Activated B cell treated with CpG ODN at 0.5 μM for 24 hours (primary cell): ENCODE measurements around the gene GRIP2. TPM values are rescaled to one million over a fixed set of nuclear protein-coding genes. Genes with fewer than 3 reads are reported as not detected.

Source experiments
- ATAC-seq: fragments of 200-7000 bp; cut with Tn5 transposase; one replicate; pipeline ENCODE4 v1.10.0; 2021; ENCODE audit warnings: low read depth, mild to moderate bottlenecking, moderate library complexity
- CTCF ChIA-PET: fragments of 350-600 bp; sonication (Branson Sonifier 250); formaldehyde crosslinking; loops from one replicate; lab custom pipeline; 2021; ENCODE audit warnings: antibody characterized with exemption; lab: Charles Lee
- POLR2A ChIA-PET: fragments of 350-600 bp; sonication (Branson Sonifier 250); formaldehyde crosslinking; loops from one replicate; lab custom pipeline; 2021; ENCODE audit warnings: antibody characterized with exemption; lab: Charles Lee
- DNase-seq: peaks from one replicate; pipeline ENCODE4 v3.0.0; 2022
- H3K27ac Mint-ChIP-seq: one replicate; pipeline ENCODE4 v1.8.0; 2020; ENCODE audit warnings: mixed read lengths
- H3K27me3 Mint-ChIP-seq: one replicate; pipeline ENCODE4 v1.8.0; 2021; ENCODE audit warnings: mixed read lengths
- H3K36me3 Mint-ChIP-seq: one replicate; pipeline ENCODE4 v1.8.0; 2021; ENCODE audit warnings: low read depth, mixed read lengths
- H3K4me1 Mint-ChIP-seq: one replicate; pipeline ENCODE4 v1.8.0; 2021; ENCODE audit warnings: mixed read lengths
- H3K4me3 Mint-ChIP-seq: one replicate; pipeline ENCODE4 v1.8.0; 2020; ENCODE audit warnings: mild to moderate bottlenecking, mixed read lengths
- H3K9me3 Mint-ChIP-seq: one replicate; pipeline ENCODE4 v1.8.0; 2020; ENCODE audit warnings: mixed read lengths
- intact Hi-C: fragments of 100-400 bp; cut with micrococcal nuclease; formaldehyde crosslinking; loops from one replicate; pipeline ENCODE4 v1.15.1; 2024
- total RNA-seq: library from RNA; stranded (reverse); gene quantifications from 2 replicates; pipeline ENCODE4 v1.2.3, GENCODE V29; 2022
- TF ChIP-seq, protein P1 (sequence below): fragments of 200-600 bp; IDR thresholded peaks from one replicate; pipeline ENCODE4 v1.8.0; 2022; ENCODE audit warnings: antibody characterized with exemption, mild to moderate bottlenecking

GRIP2 gene
- total RNA-seq, 1 donor from 2014 or later: not detected

DNA sequence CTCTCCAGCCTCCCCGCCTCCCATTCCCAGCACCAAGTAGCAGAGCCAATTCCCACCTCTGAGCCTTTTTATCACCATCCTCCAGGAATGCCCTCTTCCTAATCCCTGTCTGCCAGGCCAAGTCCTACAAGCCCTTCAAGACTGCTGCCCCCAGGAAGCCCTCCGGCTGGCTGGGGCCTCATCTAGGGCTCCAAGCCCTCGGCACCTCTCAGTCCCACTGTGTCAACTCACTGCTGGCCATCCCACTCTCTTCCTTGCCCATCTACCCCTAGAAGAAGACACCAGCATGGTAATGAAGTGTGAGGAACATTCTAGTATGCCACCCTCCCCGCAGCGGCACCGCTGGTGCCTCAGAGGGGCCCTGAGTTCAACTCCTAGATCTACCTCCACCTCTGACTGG is 10.0 kb upstream of the GRIP2 start:
- Mint-ChIP-seq H3K36me3 (no peaks in the 10 kb centered on the region), H3K4me3 (no peak overlapping the region), H3K27ac (no peak overlapping the region), H3K4me1 (no peaks in the 10 kb centered on the region), H3K27me3 (peaks cover 33% of the 10 kb centered on the region), H3K9me3 (no peaks in the 10 kb centered on the region)
- ChIA-PET POLR2A (no interaction called here), CTCF (interaction anchor here (1.2 to 1.4 kb wide), 2 partner anchors 282 to 346 kb away, joined by 3 to 12 read pairs; no protein-coding TSS in a partner anchor)
- intact Hi-C loops: no loop called here
- ATAC-seq: no peak
- DNase-seq: no peak
- TF ChIP-seq, protein P1, sequence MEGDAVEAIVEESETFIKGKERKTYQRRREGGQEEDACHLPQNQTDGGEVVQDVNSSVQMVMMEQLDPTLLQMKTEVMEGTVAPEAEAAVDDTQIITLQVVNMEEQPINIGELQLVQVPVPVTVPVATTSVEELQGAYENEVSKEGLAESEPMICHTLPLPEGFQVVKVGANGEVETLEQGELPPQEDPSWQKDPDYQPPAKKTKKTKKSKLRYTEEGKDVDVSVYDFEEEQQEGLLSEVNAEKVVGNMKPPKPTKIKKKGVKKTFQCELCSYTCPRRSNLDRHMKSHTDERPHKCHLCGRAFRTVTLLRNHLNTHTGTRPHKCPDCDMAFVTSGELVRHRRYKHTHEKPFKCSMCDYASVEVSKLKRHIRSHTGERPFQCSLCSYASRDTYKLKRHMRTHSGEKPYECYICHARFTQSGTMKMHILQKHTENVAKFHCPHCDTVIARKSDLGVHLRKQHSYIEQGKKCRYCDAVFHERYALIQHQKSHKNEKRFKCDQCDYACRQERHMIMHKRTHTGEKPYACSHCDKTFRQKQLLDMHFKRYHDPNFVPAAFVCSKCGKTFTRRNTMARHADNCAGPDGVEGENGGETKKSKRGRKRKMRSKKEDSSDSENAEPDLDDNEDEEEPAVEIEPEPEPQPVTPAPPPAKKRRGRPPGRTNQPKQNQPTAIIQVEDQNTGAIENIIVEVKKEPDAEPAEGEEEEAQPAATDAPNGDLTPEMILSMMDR: no peak

DNA sequence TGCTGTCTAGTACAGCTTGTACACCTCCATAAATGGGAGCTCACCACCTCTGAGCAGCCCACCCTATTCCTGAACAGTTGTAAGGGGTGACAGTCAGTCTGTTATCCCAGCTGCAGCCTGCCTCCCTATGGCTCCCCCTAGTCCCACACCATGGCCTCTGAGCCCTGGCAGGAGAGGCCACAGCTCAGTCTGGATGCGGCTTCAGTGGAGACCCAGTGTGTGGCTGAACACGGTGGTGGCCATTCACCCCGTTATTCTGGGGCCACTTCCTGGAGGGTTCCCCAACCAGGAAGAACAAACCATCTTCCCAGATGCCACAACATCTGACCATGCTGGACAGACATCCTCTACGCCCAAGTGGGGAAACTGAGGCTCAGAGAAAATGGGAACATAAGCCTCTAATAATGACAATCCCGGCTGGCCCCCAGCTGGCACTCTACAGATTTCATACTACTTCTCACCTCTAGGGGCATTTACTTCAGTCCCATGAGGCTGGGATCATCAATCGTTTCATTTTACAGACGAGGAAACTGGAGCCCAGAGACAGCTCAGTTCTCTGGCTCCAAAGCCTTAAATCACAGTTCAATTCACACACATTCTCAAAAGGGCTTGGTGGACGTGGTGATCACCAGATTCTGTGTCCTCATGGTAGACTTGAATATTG is 9.2 kb upstream of the GRIP2 start:
- Mint-ChIP-seq H3K27ac (no peak overlapping the region), H3K4me1 (no peaks in the 10 kb centered on the region), H3K4me3 (no peak overlapping the region), H3K36me3 (no peaks in the 10 kb centered on the region), H3K27me3 (peaks cover 32% of the 10 kb centered on the region), H3K9me3 (no peaks in the 10 kb centered on the region)
- ChIA-PET CTCF (interaction anchor here (0.9 to 2.3 kb wide), 5 partner anchors 10 to 345 kb away, joined by 3 to 12 read pairs (median 3); no protein-coding TSS in a partner anchor), POLR2A (no interaction called here)
- intact Hi-C loops: no loop called here
- TF ChIP-seq, protein P1: no peak
- ATAC-seq (no peak), DNase-seq (no peak)

DNA sequence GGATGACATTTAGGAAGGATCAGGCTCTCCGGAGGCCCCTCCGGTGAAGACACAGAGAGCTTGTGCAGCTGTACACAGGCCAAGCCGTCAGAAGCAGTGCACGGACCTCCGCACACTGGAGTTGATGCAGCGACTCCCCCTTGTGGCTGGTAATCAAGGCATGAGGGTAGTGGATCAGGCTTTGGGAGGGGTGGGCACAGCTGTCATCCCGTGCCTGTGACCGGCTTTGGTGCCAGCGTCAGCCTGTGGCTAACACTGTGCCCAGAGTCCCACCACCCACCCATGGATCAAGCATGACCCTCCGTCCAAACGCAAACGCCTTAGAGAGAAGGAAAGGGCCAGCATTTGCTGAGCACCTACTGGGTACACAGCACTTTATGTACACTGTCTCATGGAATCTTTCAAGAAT is 8.2 kb upstream of the GRIP2 start:
- TF ChIP-seq, protein P1: no peak
- no peak overlapping the region for H3K4me3 Mint-ChIP-seq
- no peaks in the 10 kb centered on the region for H3K36me3 Mint-ChIP-seq
- no peak for DNase-seq
- H3K27ac Mint-ChIP-seq: no peak overlapping the region
- no peaks in the 10 kb centered on the region for H3K9me3 Mint-ChIP-seq
- POLR2A ChIA-PET: no interaction called here
- ATAC-seq: peak; percentile 47
- CTCF ChIA-PET: interaction anchor here (0.7 to 2.3 kb wide), 4 partner anchors 286 to 652 kb away, joined by 3 to 11 read pairs (median 8); no protein-coding TSS in a partner anchor
- H3K27me3 Mint-ChIP-seq: peaks cover 27% of the 10 kb centered on the region
- intact Hi-C loops: loop anchor here (1.0 kb wide), 3 partner anchors 80 to 652 kb away; no protein-coding TSS in a partner anchor
- H3K4me1 Mint-ChIP-seq: no peaks in the 10 kb centered on the region

DNA sequence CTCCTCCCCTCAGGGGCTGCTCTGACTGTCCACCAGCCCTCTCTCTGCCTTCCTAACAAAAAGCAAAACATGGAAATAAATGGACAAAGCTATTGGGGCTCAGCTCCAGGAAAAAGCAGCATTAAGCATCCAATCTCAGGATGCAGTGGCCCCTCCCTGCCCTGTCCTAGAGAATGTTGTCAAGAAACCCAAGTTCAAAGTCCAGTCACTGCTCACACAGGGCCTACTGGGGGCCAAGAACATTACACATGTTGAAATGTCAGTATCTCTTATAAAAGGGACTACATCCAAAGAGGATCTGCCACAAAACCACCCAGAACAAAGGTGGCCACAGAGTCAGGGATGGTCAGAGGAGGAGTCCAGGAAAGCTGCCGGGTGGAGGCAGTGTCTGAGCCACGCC is 7.6 kb upstream of the GRIP2 start:
- TF ChIP-seq, protein P1: no peak
- ChIA-PET POLR2A (no interaction called here), CTCF (interaction anchor here (1.0 to 2.3 kb wide), 4 partner anchors 286 to 395 kb away, joined by 4 to 11 read pairs (median 8); no protein-coding TSS in a partner anchor)
- no peaks in the 10 kb centered on the region for H3K4me1 Mint-ChIP-seq
- DNase-seq (no peak), ATAC-seq (no peak)
- no peak overlapping the region for H3K4me3 Mint-ChIP-seq
- H3K9me3 Mint-ChIP-seq: no peaks in the 10 kb centered on the region
- peaks cover 27% of the 10 kb centered on the region for H3K27me3 Mint-ChIP-seq
- intact Hi-C loops: loop anchor here (1.0 kb wide), 3 partner anchors 79 to 651 kb away; no protein-coding TSS in a partner anchor
- no peak overlapping the region for H3K27ac Mint-ChIP-seq
- no peaks in the 10 kb centered on the region for H3K36me3 Mint-ChIP-seq

DNA sequence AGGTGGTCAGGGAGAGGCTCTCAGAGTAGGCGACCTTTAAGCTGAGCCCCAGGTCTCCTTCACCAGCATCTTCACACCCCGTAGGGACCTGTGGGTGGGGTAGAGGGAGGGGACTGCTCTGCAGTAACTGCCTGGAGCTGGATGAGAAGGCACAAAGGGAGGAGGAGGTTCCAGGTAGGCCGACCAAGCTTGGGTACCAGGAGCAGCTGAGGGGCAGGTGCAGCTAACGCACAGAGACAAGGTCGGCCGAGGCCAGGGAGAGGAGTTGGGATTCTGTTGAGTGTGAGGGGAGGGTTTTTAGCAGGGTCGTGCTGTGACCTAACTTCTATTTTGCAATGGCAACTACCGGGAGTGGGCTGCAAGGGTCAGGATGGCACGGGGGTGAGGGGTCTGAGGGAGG is 5.9 kb upstream of the GRIP2 start:
- Mint-ChIP-seq H3K36me3 (no peaks in the 10 kb centered on the region), H3K9me3 (no peaks in the 10 kb centered on the region), H3K27ac (no peak overlapping the region), H3K27me3 (peaks cover 26% of the 10 kb centered on the region), H3K4me3 (no peak overlapping the region), H3K4me1 (no peaks in the 10 kb centered on the region)
- POLR2A ChIA-PET: no interaction called here
- intact Hi-C loops: no loop called here
- no peak for ATAC-seq
- DNase-seq: no peak
- CTCF ChIA-PET: interaction anchor here (1.4 kb wide), 1 partner anchor 285 kb away, joined by 5 read pairs; no protein-coding TSS in a partner anchor
- TF ChIP-seq, protein P1: no peak
